HEK293 (cell line): ENCODE measurements around the gene IFI6.

ENCODE experiments used
- CTCF ChIP-seq: fragments of 450-650 bp; formaldehyde crosslinking; IDR thresholded peaks from 2 replicates; pipeline ENCODE4 v1.5.1; 2016; ENCODE audit warnings: missing biosample characterization, missing genetic modification characterization
- SP2 ChIP-seq: fragments of 450-650 bp; formaldehyde crosslinking; IDR thresholded peaks from 2 replicates; pipeline ENCODE4 v1.5.1; 2016; ENCODE audit warnings: missing biosample characterization, missing genetic modification characterization
- ZBTB20 ChIP-seq: fragments of 450-650 bp; formaldehyde crosslinking; IDR thresholded peaks from 2 replicates; pipeline ENCODE4 v1.5.1; 2016; ENCODE audit warnings: missing biosample characterization, missing genetic modification characterization
- ZBTB44 ChIP-seq: fragments of 450-650 bp; IDR thresholded peaks from 2 replicates; pipeline ENCODE4 v1.5.1; 2018; ENCODE audit warnings: missing biosample characterization, mild to moderate bottlenecking, missing genetic modification characterization
- ZNF114 ChIP-seq: fragments of 450-650 bp; formaldehyde crosslinking; IDR thresholded peaks from 2 replicates; pipeline ENCODE4 v1.5.0; 2017; ENCODE audit warnings: missing biosample characterization, missing genetic modification characterization
- ZNF514 ChIP-seq: fragments of 450-650 bp; formaldehyde crosslinking; IDR thresholded peaks from 2 replicates; pipeline ENCODE4 v1.5.1; 2016; ENCODE audit warnings: missing biosample characterization, missing genetic modification characterization
- ZNF776 ChIP-seq: fragments of 450-650 bp; formaldehyde crosslinking; IDR thresholded peaks from 2 replicates; pipeline ENCODE4 v1.5.0; 2017; ENCODE audit warnings: missing biosample characterization, missing genetic modification characterization, borderline replicate concordance
- TF ChIP-seq, protein P1 (sequence below): fragments of 450-650 bp; formaldehyde crosslinking; IDR thresholded peaks from 2 replicates; pipeline ENCODE4 v1.5.1; 2016; ENCODE audit warnings: missing biosample characterization, missing genetic modification characterization
- TF ChIP-seq, protein P2 (sequence below): fragments of 450-650 bp; formaldehyde crosslinking; optimal IDR thresholded peaks from 2 replicates; pipeline ENCODE3; 2016; ENCODE audit warnings: missing biosample characterization, mild to moderate bottlenecking, missing genetic modification characterization

- TF ChIP-seq ZNF776 (no peak), ZBTB44 (tag by site-specific recombination) (no peak), SP2 (tag by site-specific recombination) (no peak), CTCF (tag by site-specific recombination) (no peak), ZNF514 (no peak), ZNF114 (tag by site-specific recombination) (no peak), ZBTB20 (no peak)
- TF ChIP-seq, protein P1, sequence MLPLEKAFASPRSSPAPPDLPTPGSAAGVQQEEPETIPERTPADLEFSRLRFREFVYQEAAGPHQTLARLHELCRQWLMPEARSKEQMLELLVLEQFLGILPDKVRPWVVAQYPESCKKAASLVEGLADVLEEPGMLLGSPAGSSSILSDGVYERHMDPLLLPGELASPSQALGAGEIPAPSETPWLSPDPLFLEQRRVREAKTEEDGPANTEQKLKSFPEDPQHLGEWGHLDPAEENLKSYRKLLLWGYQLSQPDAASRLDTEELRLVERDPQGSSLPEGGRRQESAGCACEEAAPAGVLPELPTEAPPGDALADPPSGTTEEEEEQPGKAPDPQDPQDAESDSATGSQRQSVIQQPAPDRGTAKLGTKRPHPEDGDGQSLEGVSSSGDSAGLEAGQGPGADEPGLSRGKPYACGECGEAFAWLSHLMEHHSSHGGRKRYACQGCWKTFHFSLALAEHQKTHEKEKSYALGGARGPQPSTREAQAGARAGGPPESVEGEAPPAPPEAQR = no peak
- TF ChIP-seq, protein P2, sequence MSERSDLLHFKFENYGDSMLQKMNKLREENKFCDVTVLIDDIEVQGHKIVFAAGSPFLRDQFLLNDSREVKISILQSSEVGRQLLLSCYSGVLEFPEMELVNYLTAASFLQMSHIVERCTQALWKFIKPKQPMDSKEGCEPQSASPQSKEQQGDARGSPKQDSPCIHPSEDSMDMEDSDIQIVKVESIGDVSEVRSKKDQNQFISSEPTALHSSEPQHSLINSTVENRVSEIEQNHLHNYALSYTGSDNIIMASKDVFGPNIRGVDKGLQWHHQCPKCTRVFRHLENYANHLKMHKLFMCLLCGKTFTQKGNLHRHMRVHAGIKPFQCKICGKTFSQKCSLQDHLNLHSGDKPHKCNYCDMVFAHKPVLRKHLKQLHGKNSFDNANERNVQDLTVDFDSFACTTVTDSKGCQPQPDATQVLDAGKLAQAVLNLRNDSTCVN (tag by site-specific recombination) = no peak
Observed at GRCh38 chr1:27666791-27667254, 5.2 kb downstream of the IFI6 start.
